Measurements from ENCODE around the gene SMC1B.

GRCh38 chr22:45445031-45445710 lies 31.8 kb upstream of the SMC1B start:
- no peak for TF ChIP-seq CTCF (conservative IDR thresholded peaks at IDR 0.05; ENCODE audit: low read depth in 2 of 2)
- no peak for TF ChIP-seq POLR2AphosphoS5 (IDR thresholded peaks at IDR 0.05; ENCODE audit: low read depth)
- TF ChIP-seq EZH2 (IDR thresholded peaks at IDR 0.05; ENCODE audit: low read depth, unreplicated experiment) = no peak
- TF ChIP-seq EZH2phosphoT487 (IDR thresholded peaks at IDR 0.05; ENCODE audit: unreplicated experiment) = no peak
- no peak for TF ChIP-seq REST (IDR thresholded peaks at IDR 0.05; ENCODE audit: unreplicated experiment)
- no peak for TF ChIP-seq JUNB (IDR thresholded peaks at IDR 0.05; ENCODE audit: unreplicated experiment)
- TF ChIP-seq CREB1 (CRISPR knock-in tag; IDR thresholded peaks at IDR 0.05; ENCODE audit: low read depth) = no peak
